Epithelial cell of proximal tubule (primary cell): ENCODE results near the gene SPANXA2. TPM values are rescaled to one million over a fixed set of nuclear protein-coding genes. Genes with fewer than 3 reads are reported as not detected.
"Not testable (repeated sequence)": the region's sequence is repeated elsewhere in the genome, so short reads cannot be mapped to it uniquely, and the experiment has no call there.

ENCODE experiments used
- DNase-seq: peaks from one replicate; pipeline ENCODE4 v3.0.0-alpha.2; 2011; ENCODE audit warnings: low read depth
- H3K4me3 ChIP-seq: 2 replicates; pipeline ENCODE4 v1.5.1; 2011; ENCODE audit warnings: low read depth, mild to moderate bottlenecking, low read length
- CTCF ChIP-seq: conservative IDR thresholded peaks from 2 replicates; pipeline ENCODE4 v1.5.1; 2012; ENCODE audit warnings: low read depth, mild to moderate bottlenecking, low read length
- total RNA-seq: library from RNA; depleted of rRNA; stranded (reverse); fragments of >200 nt; gene quantifications from 2 replicates; pipeline ENCODE4 v1.2.3, GENCODE V29; 2015

The SPANXA2 gene
- total RNA-seq, result not detected in 2 replicates

GRCh38 chrX:141589408-141589807 is at the start of gene SPANXA2:
Gene SPANXA2 (plus strand): TSS chrX:141589708. CDS start chrX:141589768, 60 bp downstream.
- DNase-seq, H3K4me3 ChIP-seq: not testable (repeated sequence)

- not testable (repeated sequence) for H3K4me3 ChIP-seq, DNase-seq
Measured at GRCh38 chrX:141542551-141542950, 47.0 kb upstream of the SPANXA2 start.

GRCh38 chrX:141584638-141585037 is 4.9 kb upstream of the SPANXA2 start, which contains the start of gene SPANXA1:
Gene SPANXA1 (minus strand): TSS chrX:141584738. CDS start chrX:141584678, 60 bp downstream.
- not testable (repeated sequence) for H3K4me3 ChIP-seq, DNase-seq

- TF ChIP-seq CTCF, result no peak
- no peak overlapping the region for H3K4me3 ChIP-seq
- no peak for DNase-seq
Measured at GRCh38 chrX:141609111-141609510, 19.6 kb downstream of the SPANXA2 start.

GRCh38 chrX:141619336-141619735 is 29.8 kb downstream of the SPANXA2 start:
- no peak for TF ChIP-seq CTCF
- DNase-seq, result no peak
- no peak overlapping the region for H3K4me3 ChIP-seq

- DNase-seq, result no peak
- H3K4me3 ChIP-seq, result no peak overlapping the region
- TF ChIP-seq CTCF, result no peak
Measured at GRCh38 chrX:141632124-141632523, 42.6 kb downstream of the SPANXA2 start.

- DNase-seq, result no peak
- no peak for TF ChIP-seq CTCF
- H3K4me3 ChIP-seq, result no peak overlapping the region
Measured at GRCh38 chrX:141638550-141638949, 49.0 kb downstream of the SPANXA2 start.

Other genes starting within 250 kb of the SPANXA2 start
- not detected in 2 replicates for gene SPANXA1, start 5.0 kb upstream of the SPANXA2 start, total RNA-seq
- not detected in 2 replicates for gene SPANXD, start 109.0 kb downstream of the SPANXA2 start, total RNA-seq
- not detected in 2 replicates for gene MAGEC3, start 248.6 kb downstream of the SPANXA2 start, total RNA-seq